ENCODE results near the gene SSTR3. TPM values are rescaled to one million over a fixed set of nuclear protein-coding genes. Genes with fewer than 3 reads are reported as not detected.

SSTR3 gene
- total RNA-seq, 2 experiments from 2014 or later, result 10.1 to 11.3 TPM

DNA sequence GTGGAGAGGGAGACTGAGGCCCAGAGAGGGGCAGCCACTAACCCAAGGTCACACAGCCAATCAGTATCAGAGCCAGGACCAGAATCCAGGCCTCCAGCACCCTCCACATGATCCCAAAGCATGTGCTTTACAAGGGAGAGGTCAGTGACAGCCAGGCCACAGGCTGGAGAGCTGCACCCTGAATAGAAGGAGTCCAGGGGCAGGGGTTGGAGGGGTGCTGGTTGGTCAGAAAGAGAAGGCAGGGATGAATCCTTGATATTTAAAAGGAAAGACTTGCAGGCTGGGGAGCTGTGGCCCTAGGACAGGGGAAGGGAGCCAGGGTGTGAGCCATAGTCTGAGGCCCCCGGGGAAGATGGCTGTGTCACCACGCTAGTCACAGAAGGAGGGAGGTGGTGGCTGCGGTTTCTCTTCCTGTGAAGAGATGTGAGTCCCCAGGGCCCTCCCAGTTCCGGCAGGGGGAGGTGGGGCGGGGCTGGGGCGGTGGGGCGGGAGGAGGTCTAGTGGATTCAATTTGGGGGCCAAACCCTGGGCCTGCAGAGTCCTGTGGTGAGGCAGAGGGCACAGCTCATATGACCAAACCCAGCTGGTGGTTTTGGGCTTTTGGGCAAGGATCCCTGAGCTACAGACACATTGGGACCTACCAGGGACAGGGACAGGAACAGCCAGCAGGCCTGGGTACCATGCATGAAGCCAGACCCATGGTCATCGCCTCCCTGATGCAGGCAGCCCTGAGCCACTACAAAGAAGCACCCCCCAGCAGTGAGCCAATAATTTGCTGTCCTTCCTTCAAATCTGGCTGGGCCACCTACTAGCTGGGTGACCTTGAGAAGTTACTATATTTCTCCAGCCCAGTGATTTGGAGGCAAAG lies 17.8 kb upstream of the SSTR3 start:
- Mint-ChIP-seq H3K27me3 (no peaks in the 10 kb centered on the region), H3K36me3 (peaks cover 65% of the 10 kb centered on the region), H3K4me1 (peaks cover 85% of the 10 kb centered on the region), H3K27ac (peak overlapping the region; percentile 99), H3K4me3 (peak overlapping the region; percentile 84), H3K9me3 (no peaks in the 10 kb centered on the region)
- peak; percentile 59 for ATAC-seq (ENCODE audit: low read depth)
- DNase-seq, result peak; percentile 84
- POLR2A ChIA-PET, result interaction anchor here (0.6 to 7.6 kb wide), 16 partner anchors 8 to 805 kb away, joined by 3 to 424 read pairs (median 6); partner anchors contain the start of genes CYTH4, IFT27, IL2RB and MFNG

GRCh38 chr22:37229012-37229804 lies 16.9 kb upstream of the SSTR3 start:
- Mint-ChIP-seq H3K27ac (peak overlapping the region; percentile 99), H3K36me3 (peaks cover 66% of the 10 kb centered on the region), H3K9me3 (no peaks in the 10 kb centered on the region), H3K27me3 (no peaks in the 10 kb centered on the region), H3K4me3 (peak overlapping the region; percentile 84), H3K4me1 (peaks cover 85% of the 10 kb centered on the region)
- ATAC-seq (ENCODE audit: low read depth) (peak; percentile 20), DNase-seq (peak; percentile 59)
- POLR2A ChIA-PET, result interaction anchor here (0.6 to 7.6 kb wide), 14 partner anchors 10 to 804 kb away, joined by 3 to 424 read pairs (median 4); partner anchors contain the start of genes CYTH4, IL2RB, MFNG and RAC2

DNA sequence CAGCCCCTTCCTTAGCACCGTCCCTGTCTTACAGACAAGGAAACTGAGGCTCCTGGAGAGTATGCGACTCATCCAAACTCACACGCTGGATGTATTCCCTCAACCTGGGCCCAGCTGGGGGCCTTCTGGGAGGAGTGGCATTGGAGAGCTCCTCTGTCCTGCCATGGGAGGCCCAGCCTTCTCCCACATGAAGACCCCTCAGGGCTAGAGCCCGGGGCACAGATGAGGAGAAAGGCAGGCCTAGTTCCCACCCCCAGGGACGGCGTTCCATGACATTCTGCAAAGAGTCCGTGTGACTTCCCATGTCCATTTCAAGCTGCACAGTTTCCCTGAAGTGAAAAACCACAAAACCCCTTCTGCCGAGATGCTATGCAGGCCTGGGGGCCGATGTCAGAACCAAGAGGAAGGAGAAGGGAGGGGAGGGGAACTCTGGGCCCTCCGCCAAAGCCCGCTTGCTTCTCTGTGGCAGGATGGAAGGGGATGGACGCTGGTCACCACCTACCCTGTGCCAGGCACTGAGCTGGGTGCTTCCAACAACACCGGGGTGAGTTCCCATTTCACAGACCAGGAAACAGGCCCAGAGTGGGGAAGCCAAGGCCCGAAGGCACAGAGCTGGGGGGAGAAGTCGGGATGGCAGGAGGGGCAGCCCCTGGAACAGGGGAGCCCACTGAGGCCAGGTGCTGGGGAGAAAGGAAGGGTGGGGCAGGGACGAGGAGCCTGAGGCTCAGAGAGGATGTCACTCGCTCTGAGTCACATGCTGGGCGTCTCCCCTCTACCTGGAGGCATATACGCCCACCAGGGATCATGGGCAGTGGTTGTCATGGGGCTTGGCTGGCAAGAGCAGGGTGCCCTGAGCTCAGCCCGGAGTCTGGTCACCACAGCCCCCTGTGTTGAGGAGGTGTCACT lies 16.1 kb upstream of the SSTR3 start:
- ATAC-seq (ENCODE audit: low read depth), result peak; percentile 21
- peak; percentile 62 for DNase-seq
- POLR2A ChIA-PET, result interaction anchor here (0.9 to 7.6 kb wide), 8 partner anchors 10 to 258 kb away, joined by 3 to 424 read pairs (median 5); partner anchors contain the start of genes CYTH4, IL2RB, MFNG and RAC2
- no peaks in the 10 kb centered on the region for H3K27me3 Mint-ChIP-seq
- no peaks in the 10 kb centered on the region for H3K9me3 Mint-ChIP-seq
- H3K27ac Mint-ChIP-seq, result peak overlapping the region; percentile 99
- peaks cover 85% of the 10 kb centered on the region for H3K4me1 Mint-ChIP-seq
- H3K4me3 Mint-ChIP-seq, result peak overlapping the region; percentile 84
- H3K36me3 Mint-ChIP-seq, result peaks cover 72% of the 10 kb centered on the region

GRCh38 chr22:37226514-37226913 lies 14.2 kb upstream of the SSTR3 start:
- Mint-ChIP-seq H3K27ac (peak overlapping the region; percentile 93), H3K9me3 (peaks cover 1% of the 10 kb centered on the region), H3K27me3 (no peaks in the 10 kb centered on the region), H3K4me1 (peaks cover 85% of the 10 kb centered on the region), H3K4me3 (peak overlapping the region; percentile 50), H3K36me3 (peaks cover 70% of the 10 kb centered on the region)
- DNase-seq, result no peak
- ATAC-seq (ENCODE audit: low read depth), result no peak
- POLR2A ChIA-PET, result interaction anchor here (1.7 to 12.1 kb wide), 3 partner anchors 14 to 34 kb away, joined by 4 to 327 read pairs (median 8); partner anchors contain the start of gene RAC2

- ATAC-seq (ENCODE audit: low read depth), result no peak
- no peak for DNase-seq
- H3K4me3 Mint-ChIP-seq, result peak overlapping the region; percentile 50
- H3K27ac Mint-ChIP-seq, result peak overlapping the region; percentile 93
- peaks cover 67% of the 10 kb centered on the region for H3K36me3 Mint-ChIP-seq
- POLR2A ChIA-PET, result interaction anchor here (1.7 to 12.1 kb wide), 3 partner anchors 15 to 35 kb away, joined by 4 to 327 read pairs (median 8); partner anchors contain the start of gene RAC2
- H3K9me3 Mint-ChIP-seq, result peaks cover 2% of the 10 kb centered on the region
- H3K27me3 Mint-ChIP-seq, result no peaks in the 10 kb centered on the region
- H3K4me1 Mint-ChIP-seq, result peaks cover 85% of the 10 kb centered on the region
Observed at GRCh38 chr22:37226087-37226486, 13.8 kb upstream of the SSTR3 start.

DNA sequence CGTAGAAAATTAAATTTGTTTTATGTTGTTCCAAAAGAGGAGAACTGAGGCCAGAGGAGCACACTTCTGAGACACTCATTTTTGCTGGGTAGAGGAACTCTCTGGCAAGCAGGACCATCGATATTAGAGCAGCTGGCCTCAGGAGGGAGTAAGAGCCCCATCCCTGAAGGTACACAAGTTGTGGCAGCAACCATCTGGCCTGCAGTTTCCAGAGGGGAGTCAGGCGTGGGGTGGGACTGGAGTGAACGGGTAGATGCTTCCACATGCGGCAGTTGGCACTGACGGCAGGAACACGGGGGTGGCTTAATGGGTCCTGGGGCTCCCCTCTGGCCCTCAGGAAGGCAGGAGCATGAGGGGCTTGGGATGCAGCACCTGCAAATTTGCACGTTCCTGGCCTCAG lies 13.2 kb upstream of the SSTR3 start:
- H3K9me3 Mint-ChIP-seq, result peaks cover 2% of the 10 kb centered on the region
- peak overlapping the region; percentile 93 for H3K27ac Mint-ChIP-seq
- no peaks in the 10 kb centered on the region for H3K27me3 Mint-ChIP-seq
- ATAC-seq (ENCODE audit: low read depth) (no peak), DNase-seq (no peak)
- H3K4me1 Mint-ChIP-seq, result peaks cover 84% of the 10 kb centered on the region
- H3K4me3 Mint-ChIP-seq, result peak overlapping the region; percentile 24
- H3K36me3 Mint-ChIP-seq, result peaks cover 67% of the 10 kb centered on the region
- POLR2A ChIA-PET, result interaction anchor here (1.7 to 12.1 kb wide), 3 partner anchors 16 to 35 kb away, joined by 4 to 327 read pairs (median 8); partner anchors contain the start of gene RAC2

DNA sequence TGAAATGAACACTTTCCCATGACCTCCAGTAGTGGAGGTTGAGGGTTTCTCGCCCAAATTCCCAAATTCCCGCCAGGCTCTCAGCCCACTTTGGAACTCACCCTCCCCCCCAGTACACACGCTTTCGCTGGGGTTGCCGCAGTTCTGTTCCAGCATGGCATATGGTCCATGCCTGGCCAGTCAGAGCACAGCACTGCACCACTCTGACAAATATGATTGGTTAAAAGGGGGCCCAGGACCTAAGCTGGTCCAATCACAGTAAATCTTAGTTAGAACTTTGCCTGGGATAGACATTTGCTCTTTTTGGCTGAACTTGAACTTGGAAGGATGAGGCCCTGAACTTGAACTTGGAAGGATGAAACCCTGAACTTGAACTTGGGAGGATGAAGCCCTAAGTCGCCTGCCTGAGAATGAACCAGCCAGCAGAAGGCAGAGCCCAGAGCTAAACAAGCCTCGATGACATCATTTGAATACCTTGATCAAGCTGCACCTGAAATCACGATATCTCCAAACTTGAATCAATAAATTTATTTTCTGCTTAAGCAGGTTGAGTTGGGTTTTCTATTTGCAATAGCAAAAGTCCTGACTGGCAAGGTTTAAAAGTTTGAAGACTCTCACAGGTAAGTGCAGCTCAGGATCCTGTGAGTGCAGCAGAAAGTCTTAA lies 12.6 kb upstream of the SSTR3 start:
- DNase-seq, result no peak

GRCh38 chr22:37223965-37224551 lies 11.8 kb upstream of the SSTR3 start:
- peak overlapping the region; percentile 93 for H3K27ac Mint-ChIP-seq
- peaks cover 2% of the 10 kb centered on the region for H3K9me3 Mint-ChIP-seq
- H3K27me3 Mint-ChIP-seq, result no peaks in the 10 kb centered on the region
- POLR2A ChIA-PET, result interaction anchor here (0.7 to 12.1 kb wide), 4 partner anchors 9 to 144 kb away, joined by 3 to 327 read pairs (median 8); partner anchors contain the start of gene RAC2
- H3K4me3 Mint-ChIP-seq, result peak overlapping the region; percentile 58
- H3K4me1 Mint-ChIP-seq, result peaks cover 79% of the 10 kb centered on the region
- ATAC-seq (ENCODE audit: low read depth) (peak; percentile 9), DNase-seq (no peak)
- H3K36me3 Mint-ChIP-seq, result peaks cover 63% of the 10 kb centered on the region

More for the DNA sequence above, 12.6 kb upstream of the SSTR3 start:
- Mint-ChIP-seq H3K27ac (peak overlapping the region; percentile 93), H3K27me3 (no peaks in the 10 kb centered on the region), H3K4me3 (peak overlapping the region; percentile 41), H3K9me3 (peaks cover 2% of the 10 kb centered on the region), H3K36me3 (peaks cover 68% of the 10 kb centered on the region), H3K4me1 (peaks cover 81% of the 10 kb centered on the region)
- ATAC-seq (ENCODE audit: low read depth), result no peak
- POLR2A ChIA-PET, result interaction anchor here (0.6 to 12.1 kb wide), 5 partner anchors 15 to 340 kb away, joined by 4 to 327 read pairs (median 8); partner anchors contain the start of gene RAC2

DNA sequence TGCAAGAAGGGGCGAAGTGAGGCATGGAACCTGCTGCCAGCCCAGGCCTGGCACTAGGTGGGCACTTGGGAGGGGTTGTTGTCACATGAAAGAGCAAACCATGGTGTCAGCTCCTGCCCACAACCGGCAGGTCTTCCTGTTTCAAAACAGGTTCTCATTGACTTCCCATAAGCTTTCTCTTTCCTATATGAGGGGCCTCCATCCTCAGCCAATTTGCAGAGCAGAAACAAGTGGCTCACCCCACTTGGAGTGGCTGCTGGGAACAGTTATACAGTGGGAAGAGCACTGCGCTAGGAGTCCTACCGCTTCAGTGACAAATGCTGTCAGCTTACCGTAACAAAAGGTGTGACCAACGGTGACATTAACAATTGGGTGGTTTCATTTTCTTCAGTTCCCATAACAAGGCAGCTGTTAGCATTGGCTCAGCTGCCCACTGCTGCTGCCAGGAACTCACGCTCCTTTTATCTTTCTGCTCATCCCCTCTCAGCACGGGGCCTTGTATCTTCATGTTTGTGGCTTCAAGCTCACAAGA lies 10.2 kb upstream of the SSTR3 start:
- Mint-ChIP-seq H3K9me3 (peaks cover 2% of the 10 kb centered on the region), H3K4me1 (peaks cover 78% of the 10 kb centered on the region), H3K36me3 (peaks cover 54% of the 10 kb centered on the region), H3K27me3 (no peaks in the 10 kb centered on the region), H3K27ac (peak overlapping the region; percentile 93), H3K4me3 (peak overlapping the region; percentile 92)
- POLR2A ChIA-PET, result interaction anchor here (0.6 to 12.1 kb wide), 14 partner anchors 9 to 386 kb away, joined by 3 to 327 read pairs (median 6); partner anchors contain the start of genes GGA1, IL2RB and RAC2
- DNase-seq (peak; percentile 62), ATAC-seq (ENCODE audit: low read depth) (peak; percentile 37)

DNA sequence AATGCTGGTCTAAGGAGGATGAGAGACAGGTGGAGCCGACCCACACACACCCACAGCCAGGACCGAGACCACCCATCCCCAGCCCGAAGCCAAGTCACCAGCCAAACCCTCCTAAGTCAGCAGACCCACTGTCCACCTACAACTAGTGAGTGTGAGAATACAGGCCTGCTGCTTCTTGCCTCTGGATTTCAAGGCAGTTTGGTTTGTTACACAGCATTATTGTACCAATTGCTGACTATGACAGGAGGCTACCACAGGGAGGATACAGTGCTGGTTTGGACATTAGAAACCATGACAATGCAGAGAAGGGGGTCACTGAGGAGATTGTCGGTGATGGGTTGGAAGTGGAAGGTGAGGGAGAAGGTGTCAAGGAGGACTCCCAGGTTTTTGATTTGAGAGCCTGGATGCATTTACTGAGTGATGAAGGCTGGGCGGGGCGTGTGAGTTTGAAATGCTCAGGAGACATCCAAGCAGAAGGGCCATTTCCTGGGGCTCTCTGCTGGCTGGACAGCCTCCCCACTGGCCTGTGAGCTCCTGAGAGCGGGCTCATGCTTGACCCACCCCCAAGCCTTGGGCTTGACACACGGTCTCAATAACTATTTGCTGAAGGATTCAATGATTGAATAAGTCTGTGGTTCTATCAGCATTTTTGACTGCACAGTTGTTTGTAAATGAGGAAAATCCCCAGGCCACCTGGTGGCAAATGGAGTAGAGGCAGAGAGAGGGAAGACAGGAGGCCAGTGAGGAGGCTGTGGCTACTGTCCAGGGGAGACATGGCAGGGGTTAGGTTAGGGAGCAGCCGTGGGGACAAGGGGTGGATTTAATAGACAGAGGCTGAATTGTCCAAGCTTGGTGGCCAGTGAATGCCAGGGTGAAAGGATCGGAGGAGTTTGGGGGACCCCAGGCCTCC lies 9.4 kb upstream of the SSTR3 start:
- Mint-ChIP-seq H3K4me3 (peak overlapping the region; percentile 92), H3K36me3 (peaks cover 58% of the 10 kb centered on the region), H3K27me3 (no peaks in the 10 kb centered on the region), H3K27ac (peak overlapping the region; percentile 93), H3K9me3 (peaks cover 2% of the 10 kb centered on the region), H3K4me1 (peaks cover 82% of the 10 kb centered on the region)
- ATAC-seq (ENCODE audit: low read depth), result no peak
- no peak for DNase-seq
- POLR2A ChIA-PET, result interaction anchor here (0.7 to 12.1 kb wide), 10 partner anchors 9 to 142 kb away, joined by 3 to 327 read pairs (median 12); partner anchors contain the start of genes IL2RB and RAC2
